Right lobe of liver (tissue), 4 donors: ENCODE measurements around the gene NIT1.

Source experiments
- POLR2A ChIP-seq: fragments of 450-650 bp; IDR thresholded peaks from one replicate; pipeline ENCODE4 v1.6.1; 2017; ENCODE audit warnings: antibody characterized with exemption, mild to moderate bottlenecking
- TF ChIP-seq, protein P1 (sequence below), 4 donors: fragments of 200-600 bp in 3 of 4; fragments of 450-650 bp in 1 of 4; IDR thresholded peaks; one replicate each; pipeline versions ENCODE4 v1.5.1 to v1.8.0; 2016 to 2022; ENCODE audit warnings: antibody characterized with exemption in 4 of 4, mild to moderate bottlenecking in 2 of 4
- donor health status: DM: no; HTN: no; CAD: no.
- donor health status: DM: no; HTN: no; CAD: no.
- donor health status: DM: no; HTN: yes; CAD: no.

DNA sequence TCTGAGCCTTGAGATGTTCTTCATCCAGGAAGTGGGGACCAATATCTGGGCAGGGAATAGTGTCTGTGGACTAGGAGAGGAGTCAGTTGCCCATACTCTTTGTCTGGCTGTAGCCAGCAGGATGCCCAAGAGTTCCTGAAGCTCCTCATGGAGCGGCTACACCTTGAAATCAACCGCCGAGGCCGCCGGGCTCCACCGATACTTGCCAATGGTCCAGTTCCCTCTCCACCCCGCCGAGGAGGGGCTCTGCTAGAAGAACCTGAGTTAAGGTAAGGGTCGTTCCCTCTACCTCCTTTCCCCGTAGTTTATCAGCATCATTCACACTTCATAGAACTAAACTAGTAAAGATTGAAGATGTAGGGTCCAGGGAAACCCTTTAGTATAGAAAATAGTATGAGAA is 44.9 kb downstream of the NIT1 start:
- TF ChIP-seq, protein P1, sequence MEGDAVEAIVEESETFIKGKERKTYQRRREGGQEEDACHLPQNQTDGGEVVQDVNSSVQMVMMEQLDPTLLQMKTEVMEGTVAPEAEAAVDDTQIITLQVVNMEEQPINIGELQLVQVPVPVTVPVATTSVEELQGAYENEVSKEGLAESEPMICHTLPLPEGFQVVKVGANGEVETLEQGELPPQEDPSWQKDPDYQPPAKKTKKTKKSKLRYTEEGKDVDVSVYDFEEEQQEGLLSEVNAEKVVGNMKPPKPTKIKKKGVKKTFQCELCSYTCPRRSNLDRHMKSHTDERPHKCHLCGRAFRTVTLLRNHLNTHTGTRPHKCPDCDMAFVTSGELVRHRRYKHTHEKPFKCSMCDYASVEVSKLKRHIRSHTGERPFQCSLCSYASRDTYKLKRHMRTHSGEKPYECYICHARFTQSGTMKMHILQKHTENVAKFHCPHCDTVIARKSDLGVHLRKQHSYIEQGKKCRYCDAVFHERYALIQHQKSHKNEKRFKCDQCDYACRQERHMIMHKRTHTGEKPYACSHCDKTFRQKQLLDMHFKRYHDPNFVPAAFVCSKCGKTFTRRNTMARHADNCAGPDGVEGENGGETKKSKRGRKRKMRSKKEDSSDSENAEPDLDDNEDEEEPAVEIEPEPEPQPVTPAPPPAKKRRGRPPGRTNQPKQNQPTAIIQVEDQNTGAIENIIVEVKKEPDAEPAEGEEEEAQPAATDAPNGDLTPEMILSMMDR (IDR thresholded peaks at IDR 0.05): no peak
- TF ChIP-seq POLR2A: no peak
